H1 (cell line): ENCODE data around the gene GRID1. TPM values are rescaled to one million over a fixed set of nuclear protein-coding genes. Genes with fewer than 3 reads are reported as not detected.

Source experiments
- BCL11A ChIP-seq, 2 experiments: IDR thresholded peaks; one replicate each; pipeline ENCODE4 v1.6.1; 2011; ENCODE audit warnings: low read depth in 2 of 2, low read length in 2 of 2, mild to moderate bottlenecking in 2 of 2
- CTBP2 ChIP-seq: IDR thresholded peaks from 2 replicates; pipeline ENCODE4 v1.7.0; 2011; ENCODE audit warnings: borderline replicate concordance, mild to moderate bottlenecking, moderate library complexity, mixed read lengths, low read length; ENCODE audit not compliant: insufficient read depth, insufficient read length
- HDAC2 ChIP-seq, 2 experiments: fragments of 300-600 bp in 1 of 2; sonication (generic) in 1 of 2; IDR thresholded peaks; 2 replicates each; pipeline ENCODE4 v1.6.1; 2011 to 2012; ENCODE audit warnings: low read depth in 2 of 2, low read length in 2 of 2, mild to moderate bottlenecking in 2 of 2, moderate library complexity in 2 of 2, borderline replicate concordance in 1 of 2, inconsistent platforms in 1 of 2
- KDM4A ChIP-seq: IDR thresholded peaks from one replicate; pipeline ENCODE4 v1.7.1; 2012; ENCODE audit warnings: low read depth, mild to moderate bottlenecking, moderate library complexity, low read length, inconsistent platforms; ENCODE audit not compliant: severe bottlenecking
- NANOG ChIP-seq: IDR thresholded peaks from 2 replicates; pipeline ENCODE4 v1.6.1; 2011; ENCODE audit warnings: low read length, low read depth, mild to moderate bottlenecking, inconsistent platforms; ENCODE audit not compliant: insufficient read depth, poor library complexity, severe bottlenecking
- TAF7 ChIP-seq: optimal IDR thresholded peaks from 2 replicates; pipeline ENCODE3; 2011; ENCODE audit warnings: low read depth, mild to moderate bottlenecking, inconsistent platforms, low read length, moderate library complexity, borderline replicate concordance
- polyA plus RNA-seq, 7 experiments: library from polyadenylated mRNA; depleted of rRNA in 3 of 7; stranded (reverse) in 5 of 7; unstranded in 2 of 7; fragments of >200 nt in 5 of 7; fragments of 200-250 nt in 2 of 7; gene quantifications; 1 replicate in 5 of 7; 2 replicates in 1 of 7; 4 replicates in 1 of 7; pipeline versions ENCODE4 v1.2.1 to v1.2.3, GENCODE V29; 2011 to 2013; ENCODE audit warnings: missing spikeins in 2 of 7, mixed read lengths in 2 of 7
- total RNA-seq: library from RNA; stranded (reverse); fragmentation: NEBNext Ultra II Directional; extraction: Animal tissue kit (Norgen Biotek cat#: 25700); gene quantifications from 2 replicates; pipeline ENCODE4 v1.2.1, GENCODE V29; 2021
- TF ChIP-seq, protein P1 (sequence below): IDR thresholded peaks from 2 replicates; pipeline ENCODE4 v1.6.1; 2012; ENCODE audit warnings: inconsistent platforms
- TF ChIP-seq, protein P2 (sequence below): fragments of 300-600 bp; sonication (generic); IDR thresholded peaks from 2 replicates; pipeline ENCODE4 v1.7.1; 2012; ENCODE audit warnings: low read length, moderate library complexity, mild to moderate bottlenecking, inconsistent platforms; ENCODE audit not compliant: insufficient replicate concordance

GRID1 gene
- total and polyA plus RNA-seq, 2 of the 8 experiments (the other 6 are each of a cell fraction or from before 2014, with no cell fraction given): 0.22 to 0.30 TPM

DNA sequence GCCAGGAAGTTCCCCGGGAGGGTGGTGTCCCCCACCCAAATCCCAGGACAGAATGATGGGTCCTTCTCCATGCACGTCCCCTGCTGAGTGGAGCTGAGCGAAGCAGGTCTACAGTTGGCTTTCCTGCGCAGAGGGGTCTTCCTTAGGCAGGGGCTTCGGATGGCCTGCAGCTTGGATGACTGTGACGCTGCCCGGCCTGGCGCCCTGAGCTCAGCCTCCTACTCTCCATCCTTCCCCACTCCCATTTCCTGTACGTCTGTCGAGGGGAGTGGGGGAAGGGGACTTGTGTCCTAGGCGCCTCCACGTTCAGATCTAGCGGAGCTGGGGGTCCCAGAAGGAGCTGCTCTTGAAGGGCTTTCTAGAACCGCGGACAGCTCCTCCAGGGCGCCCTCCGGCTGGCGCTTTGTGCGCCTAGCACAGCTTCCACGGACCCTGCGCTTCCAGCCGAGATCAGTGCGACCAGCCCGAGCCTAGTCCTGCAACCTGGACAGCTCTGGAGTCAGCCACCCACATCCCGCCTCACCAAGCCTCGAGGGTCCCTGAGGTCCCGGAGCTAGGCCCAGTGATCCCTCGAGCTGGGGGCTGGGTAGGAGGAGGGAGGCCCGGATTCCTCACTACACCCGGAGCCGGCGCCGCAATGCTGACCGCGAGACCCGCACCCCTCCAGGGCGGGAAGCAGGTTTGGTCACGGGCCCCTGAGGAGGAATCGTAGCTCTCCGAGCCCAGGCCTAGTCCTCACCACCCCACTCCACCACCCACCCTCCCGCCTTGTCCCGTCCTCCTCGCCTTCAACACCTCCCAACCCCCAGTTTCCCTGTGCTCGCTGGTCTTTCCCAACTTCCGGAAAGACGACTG lies 1.9 kb downstream of the GRID1 start (continued):
- TF ChIP-seq HDAC2 (IDR thresholded peaks at IDR 0.05; ENCODE audit: borderline replicate concordance in 1 of 2, low read depth in 2 of 2, low read length in 2 of 2): no peak
- TF ChIP-seq, protein P1, sequence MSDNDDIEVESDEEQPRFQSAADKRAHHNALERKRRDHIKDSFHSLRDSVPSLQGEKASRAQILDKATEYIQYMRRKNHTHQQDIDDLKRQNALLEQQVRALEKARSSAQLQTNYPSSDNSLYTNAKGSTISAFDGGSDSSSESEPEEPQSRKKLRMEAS: no peak
- TF ChIP-seq, protein P2, sequence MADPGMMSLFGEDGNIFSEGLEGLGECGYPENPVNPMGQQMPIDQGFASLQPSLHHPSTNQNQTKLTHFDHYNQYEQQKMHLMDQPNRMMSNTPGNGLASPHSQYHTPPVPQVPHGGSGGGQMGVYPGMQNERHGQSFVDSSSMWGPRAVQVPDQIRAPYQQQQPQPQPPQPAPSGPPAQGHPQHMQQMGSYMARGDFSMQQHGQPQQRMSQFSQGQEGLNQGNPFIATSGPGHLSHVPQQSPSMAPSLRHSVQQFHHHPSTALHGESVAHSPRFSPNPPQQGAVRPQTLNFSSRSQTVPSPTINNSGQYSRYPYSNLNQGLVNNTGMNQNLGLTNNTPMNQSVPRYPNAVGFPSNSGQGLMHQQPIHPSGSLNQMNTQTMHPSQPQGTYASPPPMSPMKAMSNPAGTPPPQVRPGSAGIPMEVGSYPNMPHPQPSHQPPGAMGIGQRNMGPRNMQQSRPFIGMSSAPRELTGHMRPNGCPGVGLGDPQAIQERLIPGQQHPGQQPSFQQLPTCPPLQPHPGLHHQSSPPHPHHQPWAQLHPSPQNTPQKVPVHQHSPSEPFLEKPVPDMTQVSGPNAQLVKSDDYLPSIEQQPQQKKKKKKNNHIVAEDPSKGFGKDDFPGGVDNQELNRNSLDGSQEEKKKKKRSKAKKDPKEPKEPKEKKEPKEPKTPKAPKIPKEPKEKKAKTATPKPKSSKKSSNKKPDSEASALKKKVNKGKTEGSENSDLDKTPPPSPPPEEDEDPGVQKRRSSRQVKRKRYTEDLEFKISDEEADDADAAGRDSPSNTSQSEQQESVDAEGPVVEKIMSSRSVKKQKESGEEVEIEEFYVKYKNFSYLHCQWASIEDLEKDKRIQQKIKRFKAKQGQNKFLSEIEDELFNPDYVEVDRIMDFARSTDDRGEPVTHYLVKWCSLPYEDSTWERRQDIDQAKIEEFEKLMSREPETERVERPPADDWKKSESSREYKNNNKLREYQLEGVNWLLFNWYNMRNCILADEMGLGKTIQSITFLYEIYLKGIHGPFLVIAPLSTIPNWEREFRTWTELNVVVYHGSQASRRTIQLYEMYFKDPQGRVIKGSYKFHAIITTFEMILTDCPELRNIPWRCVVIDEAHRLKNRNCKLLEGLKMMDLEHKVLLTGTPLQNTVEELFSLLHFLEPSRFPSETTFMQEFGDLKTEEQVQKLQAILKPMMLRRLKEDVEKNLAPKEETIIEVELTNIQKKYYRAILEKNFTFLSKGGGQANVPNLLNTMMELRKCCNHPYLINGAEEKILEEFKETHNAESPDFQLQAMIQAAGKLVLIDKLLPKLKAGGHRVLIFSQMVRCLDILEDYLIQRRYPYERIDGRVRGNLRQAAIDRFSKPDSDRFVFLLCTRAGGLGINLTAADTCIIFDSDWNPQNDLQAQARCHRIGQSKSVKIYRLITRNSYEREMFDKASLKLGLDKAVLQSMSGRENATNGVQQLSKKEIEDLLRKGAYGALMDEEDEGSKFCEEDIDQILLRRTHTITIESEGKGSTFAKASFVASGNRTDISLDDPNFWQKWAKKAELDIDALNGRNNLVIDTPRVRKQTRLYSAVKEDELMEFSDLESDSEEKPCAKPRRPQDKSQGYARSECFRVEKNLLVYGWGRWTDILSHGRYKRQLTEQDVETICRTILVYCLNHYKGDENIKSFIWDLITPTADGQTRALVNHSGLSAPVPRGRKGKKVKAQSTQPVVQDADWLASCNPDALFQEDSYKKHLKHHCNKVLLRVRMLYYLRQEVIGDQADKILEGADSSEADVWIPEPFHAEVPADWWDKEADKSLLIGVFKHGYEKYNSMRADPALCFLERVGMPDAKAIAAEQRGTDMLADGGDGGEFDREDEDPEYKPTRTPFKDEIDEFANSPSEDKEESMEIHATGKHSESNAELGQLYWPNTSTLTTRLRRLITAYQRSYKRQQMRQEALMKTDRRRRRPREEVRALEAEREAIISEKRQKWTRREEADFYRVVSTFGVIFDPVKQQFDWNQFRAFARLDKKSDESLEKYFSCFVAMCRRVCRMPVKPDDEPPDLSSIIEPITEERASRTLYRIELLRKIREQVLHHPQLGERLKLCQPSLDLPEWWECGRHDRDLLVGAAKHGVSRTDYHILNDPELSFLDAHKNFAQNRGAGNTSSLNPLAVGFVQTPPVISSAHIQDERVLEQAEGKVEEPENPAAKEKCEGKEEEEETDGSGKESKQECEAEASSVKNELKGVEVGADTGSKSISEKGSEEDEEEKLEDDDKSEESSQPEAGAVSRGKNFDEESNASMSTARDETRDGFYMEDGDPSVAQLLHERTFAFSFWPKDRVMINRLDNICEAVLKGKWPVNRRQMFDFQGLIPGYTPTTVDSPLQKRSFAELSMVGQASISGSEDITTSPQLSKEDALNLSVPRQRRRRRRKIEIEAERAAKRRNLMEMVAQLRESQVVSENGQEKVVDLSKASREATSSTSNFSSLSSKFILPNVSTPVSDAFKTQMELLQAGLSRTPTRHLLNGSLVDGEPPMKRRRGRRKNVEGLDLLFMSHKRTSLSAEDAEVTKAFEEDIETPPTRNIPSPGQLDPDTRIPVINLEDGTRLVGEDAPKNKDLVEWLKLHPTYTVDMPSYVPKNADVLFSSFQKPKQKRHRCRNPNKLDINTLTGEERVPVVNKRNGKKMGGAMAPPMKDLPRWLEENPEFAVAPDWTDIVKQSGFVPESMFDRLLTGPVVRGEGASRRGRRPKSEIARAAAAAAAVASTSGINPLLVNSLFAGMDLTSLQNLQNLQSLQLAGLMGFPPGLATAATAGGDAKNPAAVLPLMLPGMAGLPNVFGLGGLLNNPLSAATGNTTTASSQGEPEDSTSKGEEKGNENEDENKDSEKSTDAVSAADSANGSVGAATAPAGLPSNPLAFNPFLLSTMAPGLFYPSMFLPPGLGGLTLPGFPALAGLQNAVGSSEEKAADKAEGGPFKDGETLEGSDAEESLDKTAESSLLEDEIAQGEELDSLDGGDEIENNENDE: no peak
- TF ChIP-seq CTBP2: peak; percentile 87
- no peak for TF ChIP-seq BCL11A (IDR thresholded peaks at IDR 0.05; ENCODE audit: low read depth in 2 of 2, low read length in 2 of 2)
- TF ChIP-seq TAF7: no peak
- TF ChIP-seq KDM4A: peak; percentile 29
- TF ChIP-seq NANOG: no peak
